RWPE2 (cell line): ENCODE data around the gene ZNF502.

Experiments used
- ATAC-seq: fragments of 200-7000 bp; cut with Tn5 transposase; 3 replicates; pipeline ENCODE4 v1.9.1; 2021; ENCODE audit warnings: low read depth
- DNase-seq: peaks from one replicate; pipeline ENCODE4 v3.0.0-alpha.2; 2020; ENCODE audit warnings: low spot score
- H3K27ac ChIP-seq: fragments of 450-650 bp; 2 replicates; pipeline ENCODE4 v1.5.1; 2017; ENCODE audit warnings: mild to moderate bottlenecking; ENCODE audit not compliant: poor library complexity, severe bottlenecking
- H3K27me3 ChIP-seq: fragments of 250-450 bp; sonication (Bioruptor Pico); 2 replicates; pipeline ENCODE4 v1.5.1; 2021; ENCODE audit warnings: mild to moderate bottlenecking, moderate library complexity; ENCODE audit not compliant: insufficient read depth, poor library complexity, severe bottlenecking
- H3K36me3 ChIP-seq: fragments of 250-450 bp; sonication (Bioruptor Pico); 2 replicates; pipeline ENCODE4 v1.5.1; 2020; ENCODE audit warnings: low read depth, mild to moderate bottlenecking, moderate library complexity
- H3K4me1 ChIP-seq: fragments of 250-450 bp; sonication (Bioruptor Pico); 2 replicates; pipeline ENCODE4 v1.5.1; 2021; ENCODE audit warnings: mild to moderate bottlenecking, moderate library complexity; ENCODE audit not compliant: insufficient read depth, poor library complexity, severe bottlenecking
- H3K4me3 ChIP-seq: fragments of 250-450 bp; sonication (Bioruptor Pico); 2 replicates; pipeline ENCODE4 v1.5.1; 2021; ENCODE audit warnings: mild to moderate bottlenecking, moderate library complexity; ENCODE audit not compliant: severe bottlenecking
- H3K9me3 ChIP-seq: fragments of 250-450 bp; sonication (Bioruptor Pico); 2 replicates; pipeline ENCODE4 v1.5.1; 2021; ENCODE audit warnings: mild to moderate bottlenecking, moderate library complexity; ENCODE audit not compliant: severe bottlenecking
- CTCF ChIP-seq: fragments of 450-650 bp; IDR thresholded peaks from one replicate; pipeline ENCODE4 v1.5.1; 2017; ENCODE audit warnings: mild to moderate bottlenecking, moderate library complexity; ENCODE audit not compliant: poor library complexity, severe bottlenecking

ZNF502 gene

GRCh38 chr3:44762690-44763089 lies 50.2 kb downstream of the ZNF502 start:
- H3K4me1 ChIP-seq = no peaks in the 10 kb centered on the region
- peaks cover 48% of the 10 kb centered on the region for H3K36me3 ChIP-seq
- peaks cover 5% of the 10 kb centered on the region for H3K9me3 ChIP-seq
- H3K27ac ChIP-seq = peak overlapping the region; percentile 68
- H3K4me3 ChIP-seq = peak overlapping the region; percentile 55
- DNase-seq (no peak), ATAC-seq (no peak)
- no peak for TF ChIP-seq CTCF
- H3K27me3 ChIP-seq = no peaks in the 10 kb centered on the region

- Histone ChIP-seq H3K36me3 (peaks cover 39% of the 10 kb centered on the region), H3K27me3 (no peaks in the 10 kb centered on the region), H3K4me3 (no peak overlapping the region), H3K27ac (no peak overlapping the region), H3K4me1 (no peaks in the 10 kb centered on the region), H3K9me3 (peaks cover 5% of the 10 kb centered on the region)
- no peak for TF ChIP-seq CTCF
- DNase-seq (no peak), ATAC-seq (no peak)
These were observed 51.8 kb downstream of the ZNF502 start for GRCh38 chr3:44764248-44764647.

GRCh38 chr3:44771424-44772098 lies 59.1 kb downstream of the ZNF502 start:
- no peak overlapping the region for H3K27ac ChIP-seq
- no peaks in the 10 kb centered on the region for H3K4me1 ChIP-seq
- DNase-seq = no peak
- H3K4me3 ChIP-seq = no peak overlapping the region
- TF ChIP-seq CTCF = no peak
- H3K27me3 ChIP-seq = no peaks in the 10 kb centered on the region
- no peak for ATAC-seq
- peaks cover 14% of the 10 kb centered on the region for H3K9me3 ChIP-seq
- H3K36me3 ChIP-seq = peaks cover 55% of the 10 kb centered on the region

GRCh38 chr3:44772099-44772442 lies 59.6 kb downstream of the ZNF502 start:
- TF ChIP-seq CTCF = no peak
- H3K4me1 ChIP-seq = no peaks in the 10 kb centered on the region
- no peak overlapping the region for H3K27ac ChIP-seq
- H3K9me3 ChIP-seq = peaks cover 14% of the 10 kb centered on the region
- ATAC-seq = no peak
- DNase-seq = no peak
- no peak overlapping the region for H3K4me3 ChIP-seq
- no peaks in the 10 kb centered on the region for H3K27me3 ChIP-seq
- H3K36me3 ChIP-seq = peaks cover 57% of the 10 kb centered on the region
